GM18868 (cell line): ENCODE results near the gene USP17L28.
"Not testable (repeated sequence)": the region's sequence is repeated elsewhere in the genome, so short reads cannot be mapped to it uniquely, and the experiment has no call there.

Source experiments
- ATAC-seq: cut with Tn5 transposase; IDR thresholded peaks from one replicate; pipeline ENCODE4 v1.9.1; 2021; ENCODE audit warnings: mild to moderate bottlenecking, moderate library complexity; ENCODE audit not compliant: unreplicated experiment

The USP17L28 gene

GRCh38 chr4:9348593-9348992 lies at the start of gene USP17L28:
Gene USP17L28, plus strand, starts transcription at chr4:9348893. Its CDS starts 0 bp downstream, at chr4:9348893.
- ATAC-seq = not testable (repeated sequence)

- ATAC-seq = not testable (repeated sequence)
Observed at GRCh38 chr4:9324191-9324590, 24.5 kb upstream of the USP17L28 start.

GRCh38 chr4:9324865-9325264 lies 23.8 kb upstream of the USP17L28 start, which contains the start of gene USP17L24:
Gene USP17L24, plus strand, starts transcription at chr4:9325165. Its CDS starts 0 bp downstream, at chr4:9325165.
- not testable (repeated sequence) for ATAC-seq

- ATAC-seq = not testable (repeated sequence)
Observed at GRCh38 chr4:9329611-9330010, 19.1 kb upstream of the USP17L28 start, which contains the start of gene USP17L25. Gene USP17L25, plus strand, starts transcription at chr4:9329911. Its CDS starts 0 bp downstream, at chr4:9329911.

GRCh38 chr4:9334358-9334757 lies 14.3 kb upstream of the USP17L28 start, which contains the start of gene USP17L26:
Gene USP17L26, plus strand, starts transcription at chr4:9334658. Its CDS starts 0 bp downstream, at chr4:9334658.
- not testable (repeated sequence) for ATAC-seq

- not testable (repeated sequence) for ATAC-seq
Observed at GRCh38 chr4:9339103-9339502, 9.6 kb upstream of the USP17L28 start, which contains the start of gene USP17L5. Gene USP17L5, plus strand, starts transcription at chr4:9339403. Its CDS starts 0 bp downstream, at chr4:9339403.

GRCh38 chr4:9343848-9344247 lies 4.8 kb upstream of the USP17L28 start, which contains the start of gene USP17L27:
Gene USP17L27, plus strand, starts transcription at chr4:9344148. Its CDS starts 0 bp downstream, at chr4:9344148.
- ATAC-seq = not testable (repeated sequence)

GRCh38 chr4:9350866-9351265 lies 2.2 kb downstream of the USP17L28 start:
- ATAC-seq = not testable (repeated sequence)

GRCh38 chr4:9353338-9353737 lies 4.6 kb downstream of the USP17L28 start, which contains the start of gene USP17L29:
Gene USP17L29, plus strand, starts transcription at chr4:9353638. Its CDS starts 0 bp downstream, at chr4:9353638.
- ATAC-seq = not testable (repeated sequence)

GRCh38 chr4:9362829-9363228 lies 14.1 kb downstream of the USP17L28 start, which contains the start of gene USP17L30:
Gene USP17L30, plus strand, starts transcription at chr4:9363129. Its CDS starts 0 bp downstream, at chr4:9363129.
- not testable (repeated sequence) for ATAC-seq

GRCh38 chr4:9379881-9380280 lies 31.2 kb downstream of the USP17L28 start:
- ATAC-seq = not testable (repeated sequence)

GRCh38 chr4:9381012-9381534 lies 32.4 kb downstream of the USP17L28 start:
- ATAC-seq = not testable (repeated sequence)

GRCh38 chr4:9384126-9384525 lies 35.4 kb downstream of the USP17L28 start:
- ATAC-seq = no peak

- not testable (repeated sequence) for ATAC-seq
Observed at GRCh38 chr4:9389001-9389400, 40.3 kb downstream of the USP17L28 start.
